ENCODE results near the gene PKNOX2.

Gene PKNOX2

GRCh38 chr11:125372088-125372487, 207.5 kb downstream of the PKNOX2 start:
- TF ChIP-seq CTCF (IDR thresholded peaks at IDR 0.05; ENCODE audit: low read length, missing control alignments): no peak
- DNase-seq (ENCODE audit: low read depth): no peak
- no peak overlapping the region for H3K4me3 ChIP-seq (replicated peaks; ENCODE audit: low read depth, low read length)

- no peak for DNase-seq (ENCODE audit: low read depth)
- TF ChIP-seq CTCF (IDR thresholded peaks at IDR 0.05; ENCODE audit: low read length, missing control alignments): no peak
- no peak overlapping the region for H3K4me3 ChIP-seq (replicated peaks; ENCODE audit: low read depth, low read length)
Observed at GRCh38 chr11:125372911-125373310, 208.4 kb downstream of the PKNOX2 start.

GRCh38 chr11:125373426-125374391, 209.2 kb downstream of the PKNOX2 start:
- peak; percentile 49 for DNase-seq (ENCODE audit: low read depth)
- no peak overlapping the region for H3K4me3 ChIP-seq (replicated peaks; ENCODE audit: low read depth, low read length)
- TF ChIP-seq CTCF (IDR thresholded peaks at IDR 0.05; ENCODE audit: low read length, missing control alignments): no peak

GRCh38 chr11:125374398-125374797, 209.8 kb downstream of the PKNOX2 start:
- no peak for TF ChIP-seq CTCF (IDR thresholded peaks at IDR 0.05; ENCODE audit: low read length, missing control alignments)
- no peak for DNase-seq (ENCODE audit: low read depth)
- no peak overlapping the region for H3K4me3 ChIP-seq (replicated peaks; ENCODE audit: low read depth, low read length)

GRCh38 chr11:125375146-125375545, 210.6 kb downstream of the PKNOX2 start:
- no peak for TF ChIP-seq CTCF (IDR thresholded peaks at IDR 0.05; ENCODE audit: low read length, missing control alignments)
- H3K4me3 ChIP-seq (replicated peaks; ENCODE audit: low read depth, low read length): no peak overlapping the region

GRCh38 chr11:125376117-125376516, 211.6 kb downstream of the PKNOX2 start:
- DNase-seq (ENCODE audit: low read depth): peak; percentile 50
- TF ChIP-seq CTCF (IDR thresholded peaks at IDR 0.05; ENCODE audit: low read length, missing control alignments): no peak
- no peak overlapping the region for H3K4me3 ChIP-seq (replicated peaks; ENCODE audit: low read depth, low read length)

More at GRCh38 chr11:125375146-125375545, 210.6 kb downstream of the PKNOX2 start:
- DNase-seq (ENCODE audit: low read depth): no peak

Measured in fibroblast of pulmonary artery (primary cell).